CD4-positive, alpha-beta memory T cell (primary cell): ENCODE measurements around the gene KCTD15. TPM values are rescaled to one million over a fixed set of nuclear protein-coding genes. Genes with fewer than 3 reads are reported as not detected.

Experiments used
- CTCF ChIA-PET: fragments of 350-600 bp; sonication (Branson Sonifier 250); formaldehyde crosslinking; loops from one replicate; lab custom pipeline; 2021; ENCODE audit warnings: inconsistent platforms; ENCODE audit not compliant: partially characterized antibody; lab: Charles Lee
- POLR2A ChIA-PET: fragments of 350-600 bp; sonication (Branson Sonifier 250); formaldehyde crosslinking; loops from one replicate; lab custom pipeline; 2021; ENCODE audit not compliant: partially characterized antibody; lab: Charles Lee
- DNase-seq, 5 donors: peaks; one replicate each; pipeline versions ENCODE4 v3.0.0 to v3.0.0-alpha.2; 2020 to 2022; ENCODE audit warnings: mixed read lengths in 1 of 5
- H3K27ac ChIP-seq: one replicate; pipeline ENCODE4 v1.7.0; 2013; ENCODE audit warnings: low read depth, low read length
- H3K27me3 ChIP-seq: 2 replicates; pipeline ENCODE4 v1.7.0; 2013; ENCODE audit warnings: mild to moderate bottlenecking, low read length, moderate library complexity; ENCODE audit not compliant: insufficient read depth
- H3K36me3 ChIP-seq: 2 replicates; pipeline ENCODE4 v1.7.0; 2013; ENCODE audit warnings: mild to moderate bottlenecking, low read length, moderate library complexity; ENCODE audit not compliant: insufficient read depth
- H3K4me1 ChIP-seq: 2 replicates; pipeline ENCODE4 v1.7.0; 2013; ENCODE audit warnings: mild to moderate bottlenecking, low read length, moderate library complexity; ENCODE audit not compliant: insufficient read depth
- H3K4me3 ChIP-seq, 2 donors: one replicate each; pipeline ENCODE4 v1.7.0; 2013; ENCODE audit warnings: low read length in 2 of 2, mild to moderate bottlenecking in 1 of 2
- H3K9me3 ChIP-seq, 2 donors: one replicate each; pipeline ENCODE4 v1.7.0; 2013; ENCODE audit warnings: low read length in 2 of 2, control low read depth in 1 of 2; ENCODE audit not compliant: control insufficient read depth in 1 of 2
- H3K27ac Mint-ChIP-seq, 7 donors: one replicate each; pipeline ENCODE4 v1.8.0; 2020 to 2021; ENCODE audit warnings: mixed read lengths in 7 of 7, mild to moderate bottlenecking in 6 of 7, inconsistent platforms in 3 of 7, moderate library complexity in 3 of 7
- H3K27me3 Mint-ChIP-seq, 2 donors: one replicate each; pipeline ENCODE4 v1.8.0; 2020 to 2021; ENCODE audit warnings: mixed read lengths in 2 of 2
- H3K36me3 Mint-ChIP-seq, 2 donors: one replicate each; pipeline ENCODE4 v1.8.0; 2020 to 2021; ENCODE audit warnings: mixed read lengths in 2 of 2, inconsistent platforms in 1 of 2, mild to moderate bottlenecking in 1 of 2
- H3K4me1 Mint-ChIP-seq, 4 donors: one replicate each; pipeline ENCODE4 v1.8.0; 2020 to 2021; ENCODE audit warnings: mixed read lengths in 4 of 4, mild to moderate bottlenecking in 1 of 4
- H3K4me3 Mint-ChIP-seq, 8 donors: one replicate each; pipeline ENCODE4 v1.8.0; 2020 to 2021; ENCODE audit warnings: mixed read lengths in 8 of 8, mild to moderate bottlenecking in 7 of 8, moderate library complexity in 6 of 8, inconsistent platforms in 3 of 8
- H3K9me3 Mint-ChIP-seq, 8 donors: one replicate each; pipeline ENCODE4 v1.8.0; 2020 to 2021; ENCODE audit warnings: mixed read lengths in 8 of 8, mild to moderate bottlenecking in 5 of 8, inconsistent platforms in 3 of 8, moderate library complexity in 1 of 8
- intact Hi-C: fragments of 100-400 bp; cut with micrococcal nuclease; formaldehyde crosslinking; loops from one replicate; pipeline ENCODE4 v1.15.1; 2023
- polyA plus RNA-seq, 2 donors: library from polyadenylated mRNA; unstranded; fragments of 300-500 nt; fragmentation: Illumina TruSeq; gene quantifications; one replicate each; pipeline ENCODE4 v1.2.3, GENCODE V29; 2021
- total RNA-seq, 2 experiments: library from RNA; stranded (reverse); gene quantifications; one replicate each; pipeline ENCODE4 v1.2.3, GENCODE V29; 2021

KCTD15 gene
- total and polyA plus RNA-seq, 4 experiments from 2014 or later = 0.68 to 11.0 (median 5.8) TPM

DNA sequence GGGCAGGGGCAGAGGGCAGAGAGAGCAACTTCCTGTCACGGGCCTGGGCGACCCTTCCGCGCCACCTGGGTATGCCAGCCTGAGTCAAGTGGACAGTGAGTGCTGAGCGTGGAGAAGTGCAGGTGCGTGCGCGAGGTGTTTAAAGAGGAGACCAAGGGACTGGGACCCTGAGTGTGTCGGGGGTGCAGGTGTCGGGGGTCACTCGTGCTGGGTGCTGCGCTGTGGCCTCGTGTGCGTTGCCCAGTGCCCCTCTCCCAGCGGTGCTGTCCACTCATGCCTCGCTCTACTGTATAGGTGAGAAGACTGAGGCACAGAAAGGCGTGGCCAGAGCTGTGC is 18.9 kb upstream of the KCTD15 start:
- Histone ChIP-seq H3K9me3 (no peaks in the 10 kb centered on the region), H3K4me1 (peaks cover 12% of the 10 kb centered on the region), H3K4me3 (no peak overlapping the region), H3K27ac (no peak overlapping the region), H3K27me3 (peaks cover 3% of the 10 kb centered on the region), H3K36me3 (no peaks in the 10 kb centered on the region)
- intact Hi-C loops = loop anchor here (1.0 to 5.0 kb wide), 3 partner anchors 221 to 935 kb away; no protein-coding TSS in a partner anchor
- H3K36me3 Mint-ChIP-seq = no peaks in the 10 kb centered on the region
- no peak overlapping the region for H3K4me3 Mint-ChIP-seq
- CTCF ChIA-PET = interaction anchor here (0.6 to 4.6 kb wide), 43 partner anchors 9 to 654 kb away, joined by 3 to 37 read pairs (median 4); no protein-coding TSS in a partner anchor
- H3K27ac Mint-ChIP-seq = no peak overlapping the region
- peaks cover 11 to 26% of the 10 kb centered on the region in 2 donors for H3K27me3 Mint-ChIP-seq
- POLR2A ChIA-PET = interaction anchor here (1.0 to 1.9 kb wide), 3 partner anchors 17 to 318 kb away, joined by 5 to 12 read pairs (median 7); partner anchors contain the start of gene KCTD15
- peak in 1 of 5 donors; percentile 8 for DNase-seq
- H3K4me1 Mint-ChIP-seq = peaks cover 5 to 45% (median 17%) of the 10 kb centered on the region in 4 donors
- H3K9me3 Mint-ChIP-seq = peaks cover 0 to 2% (median 0%) of the 10 kb centered on the region in 8 donors

DNA sequence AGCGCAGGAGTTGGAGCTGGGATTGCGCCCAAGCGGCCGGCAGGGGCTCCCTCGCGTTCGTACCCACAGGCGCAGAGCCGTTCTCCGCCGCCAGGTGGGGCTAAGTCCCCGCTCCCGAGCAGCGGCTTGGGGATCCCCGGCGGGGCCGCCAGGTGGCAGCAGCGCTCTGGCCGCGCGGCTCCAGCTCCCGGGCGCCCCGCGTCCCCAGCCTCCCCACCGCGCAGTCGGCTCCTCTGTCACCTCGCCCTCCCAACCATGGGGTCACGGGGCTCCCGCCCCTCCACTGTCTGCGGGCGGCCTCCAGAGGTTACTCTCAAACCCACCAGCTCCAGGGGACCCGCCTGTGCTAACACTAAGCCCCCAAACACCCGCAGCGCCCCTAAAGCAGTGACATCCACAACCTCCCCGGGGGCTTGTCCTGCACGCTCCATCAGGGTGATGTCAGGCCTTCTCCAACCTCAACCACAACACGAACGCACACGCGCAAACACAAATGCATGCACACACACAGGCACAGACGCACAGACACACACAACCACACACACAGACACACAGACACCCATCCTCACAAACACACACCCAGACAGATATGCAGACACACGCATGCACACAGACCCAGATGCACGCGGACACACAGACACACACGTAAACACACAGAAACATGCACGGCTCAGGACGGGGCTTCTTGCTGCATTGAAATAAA is 18.4 kb upstream of the KCTD15 start:
- peaks cover 0 to 2% (median 0%) of the 10 kb centered on the region in 8 donors for H3K9me3 Mint-ChIP-seq
- Histone ChIP-seq H3K4me3 (no peak overlapping the region), H3K27ac (no peak overlapping the region), H3K36me3 (no peaks in the 10 kb centered on the region), H3K9me3 (no peaks in the 10 kb centered on the region), H3K27me3 (peaks cover 3% of the 10 kb centered on the region), H3K4me1 (peaks cover 12% of the 10 kb centered on the region)
- peaks cover 5 to 48% (median 18%) of the 10 kb centered on the region in 4 donors for H3K4me1 Mint-ChIP-seq
- DNase-seq = peak; percentile 73 to 86 (median 83)
- ChIA-PET CTCF (interaction anchor here (0.6 to 4.6 kb wide), 43 partner anchors 8 to 653 kb away, joined by 3 to 37 read pairs (median 4); no protein-coding TSS in a partner anchor), POLR2A (interaction anchor here (1.0 to 1.9 kb wide), 3 partner anchors 17 to 318 kb away, joined by 5 to 12 read pairs (median 7); partner anchors contain the start of gene KCTD15)
- peak overlapping the region in 2 of 7 donors; percentile 61 to 70 for H3K27ac Mint-ChIP-seq
- no peaks in the 10 kb centered on the region for H3K36me3 Mint-ChIP-seq
- intact Hi-C loops = loop anchor here (1.0 to 5.0 kb wide), 3 partner anchors 220 to 934 kb away; no protein-coding TSS in a partner anchor
- peaks cover 10 to 26% of the 10 kb centered on the region in 2 donors for H3K27me3 Mint-ChIP-seq
- H3K4me3 Mint-ChIP-seq = peak overlapping the region; percentile 7 to 62 (median 44)

DNA sequence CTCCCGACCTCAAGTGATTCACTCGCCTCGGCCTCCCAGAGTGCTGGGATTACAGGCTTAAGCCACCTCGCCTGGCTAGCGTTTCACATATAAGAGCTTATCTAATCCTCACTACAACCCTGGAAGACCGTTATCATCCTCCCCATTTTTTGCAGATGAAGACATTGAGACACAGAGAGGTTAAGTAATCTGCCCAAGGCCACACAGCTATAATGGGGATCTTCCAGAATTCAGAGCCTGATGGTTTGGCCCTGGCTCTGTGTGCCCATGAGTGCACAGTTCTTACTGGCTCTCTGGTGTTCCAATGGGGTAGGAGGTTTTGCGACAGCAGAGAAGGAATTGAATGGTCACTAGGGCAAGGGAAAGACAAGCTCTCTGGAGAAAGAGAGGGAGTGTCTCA is 16.8 kb upstream of the KCTD15 start:
- Mint-ChIP-seq H3K9me3 (peaks cover 0 to 2% (median 0%) of the 10 kb centered on the region in 8 donors), H3K36me3 (no peaks in the 10 kb centered on the region), H3K4me1 (peaks cover 7 to 58% (median 26%) of the 10 kb centered on the region in 4 donors), H3K27ac (peak overlapping the region in 1 of 7 donors; percentile 27), H3K4me3 (no peak overlapping the region), H3K27me3 (peaks cover 11 to 26% of the 10 kb centered on the region in 2 donors)
- Histone ChIP-seq H3K9me3 (no peaks in the 10 kb centered on the region), H3K4me1 (peaks cover 22% of the 10 kb centered on the region), H3K27me3 (peaks cover 3% of the 10 kb centered on the region), H3K4me3 (no peak overlapping the region), H3K27ac (no peak overlapping the region), H3K36me3 (no peaks in the 10 kb centered on the region)
- DNase-seq = no peak
- intact Hi-C loops = loop anchor here (5.0 kb wide), 1 partner anchor 932 kb away; no protein-coding TSS in a partner anchor
- CTCF ChIA-PET = interaction anchor here (1.2 to 4.6 kb wide), 5 partner anchors 11 to 364 kb away, joined by 3 to 37 read pairs (median 16); partner anchors contain the start of gene KCTD15
- POLR2A ChIA-PET = interaction anchor here (1.5 kb wide), 1 partner anchor 15 kb away, joined by 4 read pairs; no protein-coding TSS in a partner anchor

DNA sequence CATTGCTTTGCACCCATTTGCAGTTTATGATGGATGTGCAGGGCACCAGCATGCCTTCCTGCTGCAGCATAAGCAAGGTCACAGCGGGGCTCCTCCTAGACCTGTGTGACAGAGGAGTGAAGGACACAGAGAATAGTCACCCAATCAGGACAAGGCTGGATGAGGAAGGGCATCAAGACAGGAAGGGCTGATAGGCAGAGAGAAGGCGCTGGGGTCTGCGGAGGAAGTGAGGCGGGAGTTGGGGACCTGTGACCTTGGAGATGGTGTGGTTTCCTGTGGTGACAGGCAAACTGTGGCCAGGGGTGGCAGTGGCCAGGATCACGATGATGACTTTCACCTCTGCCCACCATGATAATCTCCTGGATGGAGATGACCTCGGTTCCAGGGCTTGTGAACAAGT is 16.4 kb upstream of the KCTD15 start:
- H3K9me3 Mint-ChIP-seq = peaks cover 0 to 2% (median 0%) of the 10 kb centered on the region in 8 donors
- H3K4me3 Mint-ChIP-seq = peak overlapping the region in 1 of 8 donors; percentile 43
- Histone ChIP-seq H3K4me3 (no peak overlapping the region), H3K9me3 (no peaks in the 10 kb centered on the region), H3K4me1 (peaks cover 26% of the 10 kb centered on the region), H3K36me3 (no peaks in the 10 kb centered on the region), H3K27ac (no peak overlapping the region), H3K27me3 (peaks cover 3% of the 10 kb centered on the region)
- peaks cover 9 to 62% (median 29%) of the 10 kb centered on the region in 4 donors for H3K4me1 Mint-ChIP-seq
- intact Hi-C loops = no loop called here
- DNase-seq = no peak
- CTCF ChIA-PET = interaction anchor here (1.2 to 4.6 kb wide), 5 partner anchors 12 to 364 kb away, joined by 3 to 37 read pairs (median 16); partner anchors contain the start of gene KCTD15
- H3K36me3 Mint-ChIP-seq = no peaks in the 10 kb centered on the region
- H3K27me3 Mint-ChIP-seq = peaks cover 11 to 26% of the 10 kb centered on the region in 2 donors
- peak overlapping the region in 3 of 7 donors; percentile 27 to 55 (median 48) for H3K27ac Mint-ChIP-seq
- POLR2A ChIA-PET = interaction anchor here (1.5 kb wide), 1 partner anchor 15 kb away, joined by 4 read pairs; no protein-coding TSS in a partner anchor

DNA sequence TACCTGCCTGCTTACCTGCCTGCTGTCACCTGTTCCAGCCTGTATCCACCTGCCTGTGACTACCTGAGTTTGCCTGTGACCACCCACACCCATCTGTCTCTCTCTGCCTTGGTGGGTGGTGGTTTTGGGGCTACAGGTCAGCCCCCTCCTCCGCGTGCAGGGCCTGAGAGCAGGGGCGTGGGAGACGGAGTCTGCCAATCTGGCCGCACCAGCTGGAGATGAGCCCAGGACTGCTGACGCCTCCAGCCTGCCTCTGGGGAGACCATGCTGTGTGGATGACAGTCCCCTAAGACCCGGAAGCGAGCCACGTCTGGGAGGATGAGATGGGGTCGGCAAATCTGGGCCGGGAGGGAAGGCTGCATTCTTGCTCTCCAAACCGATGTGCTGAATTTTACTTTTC is 15.9 kb upstream of the KCTD15 start:
- POLR2A ChIA-PET = no interaction called here
- peaks cover 31% of the 10 kb centered on the region for H3K4me1 ChIP-seq
- intact Hi-C loops = no loop called here
- H3K27ac ChIP-seq = no peak overlapping the region
- peaks cover 3% of the 10 kb centered on the region for H3K27me3 ChIP-seq
- Mint-ChIP-seq H3K27ac (peak overlapping the region in 1 of 7 donors; percentile 17), H3K36me3 (no peaks in the 10 kb centered on the region), H3K4me1 (peaks cover 14 to 66% (median 33%) of the 10 kb centered on the region in 4 donors), H3K4me3 (peak overlapping the region in 1 of 8 donors; percentile 50), H3K9me3 (peaks cover 0 to 2% (median 0%) of the 10 kb centered on the region in 8 donors), H3K27me3 (peaks cover 11 to 23% of the 10 kb centered on the region in 2 donors)
- no peak overlapping the region for H3K4me3 ChIP-seq
- DNase-seq = no peak
- no peaks in the 10 kb centered on the region for H3K9me3 ChIP-seq
- CTCF ChIA-PET = interaction anchor here (4.6 kb wide), 1 partner anchor 316 kb away, joined by 37 read pairs; no protein-coding TSS in a partner anchor
- H3K36me3 ChIP-seq = no peaks in the 10 kb centered on the region

- no peaks in the 10 kb centered on the region for H3K9me3 ChIP-seq
- no peak overlapping the region for H3K27ac ChIP-seq
- H3K4me3 ChIP-seq = no peak overlapping the region
- no peaks in the 10 kb centered on the region for H3K36me3 ChIP-seq
- H3K4me1 Mint-ChIP-seq = peaks cover 17 to 66% (median 37%) of the 10 kb centered on the region in 4 donors
- H3K27me3 ChIP-seq = peaks cover 3% of the 10 kb centered on the region
- peaks cover 37% of the 10 kb centered on the region for H3K4me1 ChIP-seq
- H3K27me3 Mint-ChIP-seq = peaks cover 14 to 20% of the 10 kb centered on the region in 2 donors
- POLR2A ChIA-PET = no interaction called here
- intact Hi-C loops = no loop called here
- no peak for DNase-seq
- peaks cover 0 to 2% (median 0%) of the 10 kb centered on the region in 8 donors for H3K9me3 Mint-ChIP-seq
- CTCF ChIA-PET = interaction anchor here (1.0 kb wide), 1 partner anchor 314 kb away, joined by 3 read pairs; no protein-coding TSS in a partner anchor
- peak overlapping the region in 3 of 7 donors; percentile 46 to 69 (median 56) for H3K27ac Mint-ChIP-seq
- peak overlapping the region in 1 of 8 donors; percentile 32 for H3K4me3 Mint-ChIP-seq
- no peaks in the 10 kb centered on the region for H3K36me3 Mint-ChIP-seq
Measured at GRCh38 chr19:33781415-33781935, 15.2 kb upstream of the KCTD15 start.
